Astrocyte of the spinal cord (primary cell): ENCODE measurements around the gene MTTP.

Experiments used
- DNase-seq: peaks from one replicate; pipeline ENCODE4 v3.0.0; 2011; ENCODE audit warnings: low read depth, low spot score
- H3K4me3 ChIP-seq: 2 replicates; pipeline ENCODE4 v1.5.1; 2011; ENCODE audit warnings: low read depth, mild to moderate bottlenecking, low read length, moderate library complexity
- CTCF ChIP-seq: IDR thresholded peaks from 2 replicates; pipeline ENCODE4 v1.5.1; 2012; ENCODE audit warnings: low read depth, mild to moderate bottlenecking, low read length, inconsistent platforms
- in situ Hi-C: cut with HindIII; loops from 2 replicates; pipeline ENCODE4 v1.10.0; 2017; ENCODE audit warnings: low sequenced_read_pairs

The MTTP gene

GRCh38 chr4:99642725-99643489, 68.3 kb downstream of the MTTP start:
- H3K4me3 ChIP-seq: no peak overlapping the region
- TF ChIP-seq CTCF: no peak
- in situ Hi-C loops: no loop called here
- no peak for DNase-seq

- in situ Hi-C loops: no loop called here
- no peak for DNase-seq
- no peak overlapping the region for H3K4me3 ChIP-seq
- TF ChIP-seq CTCF: no peak
Observed at GRCh38 chr4:99644453-99644852, 69.8 kb downstream of the MTTP start.

- no peak for DNase-seq
- no peak overlapping the region for H3K4me3 ChIP-seq
- in situ Hi-C loops: no loop called here
- no peak for TF ChIP-seq CTCF
Observed at GRCh38 chr4:99645036-99645435, 70.4 kb downstream of the MTTP start.

- H3K4me3 ChIP-seq: no peak overlapping the region
- TF ChIP-seq CTCF: no peak
- no peak for DNase-seq
- in situ Hi-C loops: no loop called here
Observed at GRCh38 chr4:99645638-99646037, 71.0 kb downstream of the MTTP start.

- H3K4me3 ChIP-seq: no peak overlapping the region
- in situ Hi-C loops: no loop called here
- DNase-seq: no peak
- TF ChIP-seq CTCF: no peak
Observed at GRCh38 chr4:99647071-99647470, 72.4 kb downstream of the MTTP start.

- no peak overlapping the region for H3K4me3 ChIP-seq
- in situ Hi-C loops: no loop called here
- no peak for TF ChIP-seq CTCF
- DNase-seq: no peak
Observed at GRCh38 chr4:99648321-99648720, 73.7 kb downstream of the MTTP start.
